HUDEP-2 (cell line): ENCODE measurements around the gene FN3KRP.

ENCODE experiments used
- DNase-seq, 76 experiments: peaks; one replicate each; lab custom pipeline; 2025; ENCODE audit not compliant: unreplicated experiment in 76 of 76; lab: John Stamatoyannopoulos, UW

FN3KRP gene, protein sequence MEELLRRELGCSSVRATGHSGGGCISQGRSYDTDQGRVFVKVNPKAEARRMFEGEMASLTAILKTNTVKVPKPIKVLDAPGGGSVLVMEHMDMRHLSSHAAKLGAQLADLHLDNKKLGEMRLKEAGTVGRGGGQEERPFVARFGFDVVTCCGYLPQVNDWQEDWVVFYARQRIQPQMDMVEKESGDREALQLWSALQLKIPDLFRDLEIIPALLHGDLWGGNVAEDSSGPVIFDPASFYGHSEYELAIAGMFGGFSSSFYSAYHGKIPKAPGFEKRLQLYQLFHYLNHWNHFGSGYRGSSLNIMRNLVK

DNA sequence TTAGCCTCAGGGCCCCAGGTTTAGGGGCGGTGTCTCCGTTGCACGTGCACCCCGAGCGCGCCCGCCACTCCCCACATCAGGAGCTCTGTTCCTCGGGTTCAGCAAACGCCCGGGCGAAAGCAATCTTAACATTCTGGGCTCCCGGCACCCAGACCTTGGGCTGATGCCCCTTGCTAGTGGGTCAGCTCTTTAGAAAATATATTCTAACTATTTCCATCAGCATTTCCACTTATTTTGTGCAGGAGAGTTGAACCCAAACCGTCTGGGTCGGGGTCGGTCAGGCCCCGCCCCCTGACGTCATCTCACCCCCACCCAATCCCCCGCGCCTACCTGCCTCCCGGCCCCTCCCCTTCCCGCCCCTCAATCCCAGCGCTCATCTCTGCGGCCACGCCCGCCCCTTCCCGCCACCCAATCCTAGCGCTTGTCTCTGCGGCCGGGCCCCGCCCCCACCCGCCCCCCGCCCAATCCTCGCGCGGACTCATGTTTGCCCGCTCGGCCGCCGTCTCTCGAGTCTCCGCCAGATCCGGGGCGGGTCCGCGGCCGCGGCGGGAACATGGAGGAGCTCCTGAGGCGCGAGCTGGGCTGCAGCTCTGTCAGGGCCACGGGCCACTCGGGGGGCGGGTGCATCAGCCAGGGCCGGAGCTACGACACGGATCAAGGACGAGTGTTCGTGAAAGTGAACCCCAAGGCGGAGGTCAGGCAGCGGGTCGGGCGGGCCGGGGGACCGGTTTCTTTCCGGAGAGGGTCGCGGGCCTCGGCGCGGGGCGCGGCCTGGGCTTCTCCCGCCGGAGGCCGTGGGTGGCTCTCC is at the start of gene FN3KRP:
Gene FN3KRP (plus strand): TSS at position 504 of the 808 bp plus-strand sequence. CDS start 50 bp downstream, at position 554.
- peak in 74 of 76 experiments; percentile 43 to 98 (median 92) for DNase-seq

- no peak for DNase-seq
Measured at GRCh38 chr17:82666931-82667667, 49.4 kb upstream of the FN3KRP start.

DNA sequence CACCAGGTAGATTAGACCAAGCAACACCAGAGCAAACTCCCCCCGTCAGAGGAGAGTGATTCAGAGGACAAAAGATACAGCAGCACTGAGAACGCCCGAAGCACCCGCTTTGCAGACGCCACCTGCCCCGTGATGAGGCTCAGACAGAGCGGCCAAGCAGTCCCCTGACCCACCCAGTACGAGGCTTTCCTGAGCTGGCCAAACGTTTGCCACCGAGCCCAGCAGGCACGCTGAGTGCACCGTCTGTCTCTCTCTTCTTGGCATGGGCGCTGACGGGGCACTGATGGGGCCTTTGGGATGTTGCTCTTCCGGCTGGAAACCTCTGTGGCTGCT is 48.9 kb upstream of the FN3KRP start:
- no peak for DNase-seq

DNA sequence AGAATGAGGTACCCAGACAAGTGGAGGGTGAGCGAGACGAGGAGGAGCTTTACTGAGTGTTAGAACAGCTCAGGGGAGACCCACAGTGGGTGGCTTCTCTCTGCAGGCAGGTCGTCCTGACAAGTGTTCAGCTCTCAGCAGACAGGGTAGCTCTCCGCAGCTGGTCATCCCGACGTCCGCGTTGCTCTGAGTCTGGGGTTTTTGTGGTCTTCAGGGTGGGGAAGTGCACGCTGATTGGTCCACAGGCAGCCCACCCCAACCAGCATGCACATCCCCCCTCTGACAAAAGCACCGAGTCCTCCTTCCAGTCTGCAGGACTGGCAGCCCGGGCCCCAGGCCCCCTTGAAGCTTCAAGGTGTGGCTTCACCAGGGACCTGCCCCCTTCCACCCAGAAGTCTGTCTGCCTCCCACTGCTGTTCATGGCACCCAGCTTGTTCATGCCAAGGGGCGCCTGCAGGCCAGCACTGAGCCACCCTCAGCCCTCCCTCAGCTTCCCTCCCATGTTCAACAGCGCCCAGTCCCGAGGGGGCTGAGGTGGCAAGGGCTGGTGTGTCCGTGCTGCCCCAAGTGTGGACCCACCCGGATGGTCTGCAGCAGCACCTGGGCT is 48.4 kb upstream of the FN3KRP start:
- DNase-seq, result no peak

- peak in 64 of 76 experiments; percentile 8 to 82 (median 48) for DNase-seq
Measured at GRCh38 chr17:82668631-82669099, 47.8 kb upstream of the FN3KRP start.

DNA sequence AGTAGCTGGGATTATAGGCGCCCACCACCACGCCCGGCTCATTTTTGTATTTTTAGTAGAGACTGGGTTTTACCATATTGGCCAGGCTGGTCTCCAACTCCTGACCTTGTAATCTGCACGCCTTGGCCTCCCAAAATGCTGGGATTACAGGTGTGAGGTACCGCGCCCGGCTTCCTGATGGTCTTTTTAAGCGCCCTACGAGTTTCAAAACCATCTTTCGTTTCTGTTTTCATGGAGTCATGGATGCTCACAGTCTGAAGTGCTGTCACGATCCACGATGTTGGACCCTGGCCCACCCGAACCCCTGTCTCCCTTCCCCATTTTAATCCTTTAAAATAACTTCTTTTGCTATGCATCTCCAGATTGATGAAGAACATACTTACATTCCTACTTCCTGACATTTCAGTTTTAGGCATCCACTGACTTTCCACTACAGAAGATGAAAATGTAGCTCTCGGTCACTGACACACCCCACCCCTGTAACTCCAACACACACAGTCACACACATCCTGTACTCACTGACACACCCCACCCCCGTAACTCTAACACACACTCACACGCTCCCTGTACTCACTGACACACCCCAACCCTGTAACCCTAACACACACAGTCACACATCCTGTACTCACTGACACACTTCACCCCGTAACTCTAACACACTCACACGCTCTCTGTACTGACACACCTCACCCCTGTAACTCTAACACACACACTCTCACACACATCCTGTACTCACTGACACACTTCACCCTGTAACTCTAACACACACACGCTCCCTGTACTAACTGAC is 45.6 kb upstream of the FN3KRP start:
- no peak for DNase-seq

- no peak for DNase-seq
Measured at GRCh38 chr17:82674656-82675475, 41.6 kb upstream of the FN3KRP start.

DNA sequence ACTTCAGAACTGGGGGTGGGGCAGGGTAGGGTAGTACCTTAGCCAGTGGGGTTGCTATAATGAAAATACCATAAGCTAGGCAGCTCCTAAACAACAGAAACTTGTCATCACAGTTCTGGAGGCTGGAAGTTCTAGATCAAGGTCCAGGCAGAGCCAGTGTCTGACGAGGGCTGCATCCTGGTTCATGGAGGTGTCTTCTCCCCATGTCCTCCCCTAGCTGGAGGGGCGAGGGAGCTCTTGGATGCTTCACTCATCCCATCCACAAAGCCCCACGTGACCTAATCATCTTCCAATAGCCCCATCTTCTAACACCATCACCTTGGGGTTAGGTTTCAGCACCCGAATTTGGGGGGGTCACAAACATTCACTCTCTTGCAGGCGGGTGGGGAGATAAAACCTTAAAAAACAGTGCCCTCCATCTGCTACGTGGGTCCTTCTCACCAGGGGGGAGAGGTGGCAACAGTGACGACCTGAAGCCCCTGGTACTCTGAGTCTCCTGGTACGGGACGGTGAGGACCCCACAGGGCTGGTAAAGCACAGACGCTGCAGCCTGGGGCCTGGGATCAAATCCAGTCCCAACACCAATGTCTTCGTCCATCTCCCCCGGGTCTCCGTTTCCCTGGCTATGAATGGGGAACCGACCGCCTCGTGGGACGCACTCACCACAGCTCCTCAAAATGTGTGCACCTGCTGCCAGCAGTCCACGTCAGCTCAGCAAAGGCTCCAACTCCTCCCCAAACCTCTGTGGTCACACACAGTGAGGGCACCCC is 40.8 kb upstream of the FN3KRP start:
- no peak for DNase-seq

DNA sequence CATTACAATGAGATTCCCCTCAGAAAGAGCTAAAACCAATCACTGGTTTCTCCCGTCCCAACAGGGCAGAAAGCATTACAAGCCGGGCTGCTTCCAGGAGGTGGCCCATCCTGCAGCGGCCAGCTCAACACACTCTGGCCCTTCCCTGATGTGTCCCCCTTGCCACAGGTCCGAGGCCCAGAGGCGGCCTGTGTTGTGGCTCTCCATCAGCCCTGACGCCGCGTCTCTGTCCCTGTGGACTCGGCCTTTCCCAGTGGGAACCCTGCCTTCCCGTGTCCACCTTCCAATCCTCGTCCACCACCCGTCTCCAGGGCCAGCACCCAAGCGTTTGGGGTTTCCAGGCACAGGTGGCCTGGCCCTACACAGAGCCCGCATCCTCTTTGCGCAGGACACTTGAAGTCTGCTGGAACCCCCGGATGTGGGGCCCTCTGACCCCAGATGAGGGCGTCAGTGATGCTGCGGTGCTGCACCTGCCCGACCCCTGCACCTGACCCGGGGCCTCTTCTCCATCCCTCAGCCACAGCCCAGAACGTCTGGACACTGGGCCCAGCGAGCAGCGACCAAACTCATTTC is 39.1 kb upstream of the FN3KRP start:
- no peak for DNase-seq

DNA sequence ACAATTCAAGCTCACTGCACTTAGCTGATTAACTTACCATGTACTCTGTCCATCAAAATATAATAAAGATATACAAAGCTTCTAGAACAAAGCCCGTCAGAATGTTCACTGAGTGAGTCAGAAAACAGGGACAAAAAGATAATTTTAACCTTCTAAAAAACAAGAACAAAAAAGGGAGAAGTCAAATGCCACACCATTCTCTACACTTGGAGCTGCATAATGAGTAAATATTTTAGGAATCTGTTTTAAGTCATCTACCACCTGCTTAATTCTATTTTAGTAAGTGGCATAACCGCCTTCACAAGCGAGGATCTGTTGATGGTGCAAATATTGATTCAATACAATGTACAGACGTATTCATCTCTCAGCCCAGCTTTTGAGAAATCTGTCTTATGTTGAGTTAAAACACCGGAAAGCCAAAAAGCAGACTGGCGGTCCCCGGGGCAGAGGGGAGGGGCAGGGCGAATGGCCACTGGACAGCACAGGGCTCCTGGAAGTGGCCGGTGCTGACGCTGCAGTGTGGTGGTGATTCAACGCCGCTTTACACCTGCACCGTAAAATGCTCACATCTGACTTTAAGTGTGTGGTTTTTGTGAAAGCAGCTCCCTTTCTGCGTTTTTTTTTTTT is 38.1 kb upstream of the FN3KRP start:
- no peak for DNase-seq

DNA sequence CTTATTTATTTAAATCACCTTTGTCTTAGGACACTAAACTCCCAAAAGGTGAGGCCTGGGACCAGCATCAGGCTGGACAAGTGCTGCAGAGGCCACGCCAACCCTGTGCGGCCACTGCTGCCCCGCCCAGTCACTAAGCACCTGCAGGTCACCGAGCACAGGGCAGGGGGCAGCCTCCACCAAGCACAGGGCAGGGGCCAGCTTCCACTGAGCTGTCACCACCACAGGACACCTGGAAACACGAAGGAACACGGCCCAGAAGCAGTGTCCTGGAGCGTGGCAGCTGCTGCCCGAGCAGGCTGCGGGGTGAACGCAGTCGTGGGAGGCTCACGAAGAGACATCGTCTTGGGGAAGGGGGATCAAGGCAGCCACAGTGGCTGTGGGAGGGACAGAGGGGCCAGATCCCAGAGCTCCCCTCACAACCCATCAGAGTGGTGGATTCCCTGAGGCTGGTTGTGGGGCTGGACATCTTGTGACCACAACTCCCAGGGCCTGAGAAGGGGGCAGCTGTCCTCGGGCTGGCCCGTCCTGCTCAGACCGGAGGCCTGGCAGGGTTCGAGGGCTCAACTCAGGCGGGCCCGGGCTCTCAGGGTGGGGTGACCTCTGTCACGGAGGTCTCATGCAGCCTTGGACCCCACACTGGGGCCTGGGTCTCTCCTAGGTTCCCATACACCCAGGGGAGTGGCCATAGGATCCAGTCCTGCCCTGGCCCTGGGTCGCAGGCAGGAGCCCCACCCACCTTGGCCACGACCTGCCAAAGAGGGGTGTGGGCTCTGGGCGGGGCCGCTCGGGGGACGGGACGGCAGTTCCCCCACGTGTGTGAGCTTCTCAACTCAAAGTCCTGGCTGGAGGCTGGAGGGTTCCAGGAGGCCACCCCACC is 36.7 kb upstream of the FN3KRP start:
- DNase-seq, result no peak

DNA sequence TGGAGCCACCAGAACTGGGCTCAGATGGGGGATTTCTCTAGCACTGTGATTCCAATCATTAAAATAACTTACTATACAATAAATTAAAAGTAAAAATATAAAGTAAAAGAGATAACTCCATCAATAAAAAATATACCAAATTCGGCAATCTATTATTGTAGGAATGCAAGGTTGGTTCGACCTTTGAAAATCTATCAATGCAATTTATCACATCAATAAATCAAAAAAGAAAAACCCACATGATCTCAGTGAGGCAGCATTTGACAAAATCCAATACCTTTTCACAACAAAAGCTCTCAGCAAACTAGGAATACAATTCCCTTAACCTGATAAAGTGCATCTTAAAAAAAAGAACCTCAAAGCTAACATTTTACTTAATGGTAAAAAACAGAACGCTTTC is 35.0 kb upstream of the FN3KRP start:
- DNase-seq, result no peak

DNA sequence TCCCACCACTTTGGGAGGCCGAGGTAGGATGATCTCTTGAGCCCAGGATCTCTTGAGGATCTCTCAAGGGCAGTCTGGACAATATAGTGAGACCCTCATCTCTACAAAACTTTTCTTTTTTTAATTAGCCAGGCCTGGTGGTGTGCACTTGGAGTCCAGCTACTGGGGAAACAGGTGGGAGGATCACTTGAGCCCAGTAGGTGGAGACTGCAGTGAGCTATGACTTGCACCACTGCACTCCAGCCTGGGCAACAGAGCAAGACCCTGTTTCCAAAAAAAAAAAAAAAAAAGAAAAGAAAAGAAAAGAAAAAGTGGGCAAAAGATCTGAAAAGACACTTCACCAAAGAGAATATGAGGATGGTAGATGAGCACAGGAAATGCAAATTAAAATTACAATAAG is 33.0 kb upstream of the FN3KRP start:
- no peak for DNase-seq

DNA sequence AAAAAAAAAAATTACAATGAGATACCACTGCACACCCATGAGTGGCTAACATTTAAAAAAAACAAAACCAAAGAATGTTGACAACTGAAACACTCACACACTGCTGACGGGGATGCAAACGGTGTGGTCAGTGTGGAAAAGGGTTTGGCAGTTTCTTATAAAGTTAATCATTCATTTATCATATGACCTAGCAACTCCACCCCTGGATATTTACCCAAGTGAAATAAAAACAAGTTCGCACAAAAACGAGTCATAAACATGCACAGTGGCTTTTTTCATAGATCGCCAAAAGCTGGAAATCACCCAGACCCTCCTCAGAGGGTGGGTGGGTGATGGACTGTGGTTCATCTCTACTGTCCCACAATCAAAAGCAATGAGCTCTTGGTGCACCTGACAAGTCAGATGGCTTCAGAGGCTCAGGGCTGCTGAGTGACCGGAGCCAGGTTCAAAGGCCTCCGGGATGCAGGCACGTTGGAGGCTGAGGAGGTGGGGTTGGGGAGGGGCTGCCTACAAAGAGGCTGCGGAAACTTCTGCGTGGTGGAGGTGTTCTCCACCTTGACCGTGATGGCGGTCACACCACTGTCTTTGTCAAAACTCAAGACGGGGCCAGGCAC is 32.2 kb upstream of the FN3KRP start:
- DNase-seq, result no peak

DNA sequence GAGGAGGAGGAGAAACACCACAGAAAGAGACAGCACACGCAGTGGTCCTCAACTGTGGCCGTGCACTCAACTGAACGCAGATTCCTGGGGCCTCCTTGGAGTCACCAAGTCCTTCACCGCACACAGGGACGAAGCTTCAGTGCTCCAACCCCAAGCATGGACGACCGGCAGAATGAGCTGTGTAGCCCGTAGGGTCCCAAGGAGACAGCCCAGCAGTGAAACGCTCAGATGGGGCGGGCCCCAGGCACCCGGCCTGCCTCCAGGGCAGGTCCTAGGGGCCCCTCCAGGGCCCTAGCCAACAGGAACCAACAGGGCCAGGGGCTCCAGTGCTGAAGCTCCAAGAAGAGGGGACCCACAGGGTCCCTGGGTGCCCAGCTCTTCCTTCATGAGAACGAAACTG is 31.2 kb upstream of the FN3KRP start:
- DNase-seq, result no peak
